Posterior vena cava (tissue), 2 donors: ENCODE results near the gene NOSTRIN. TPM values are rescaled to one million over a fixed set of nuclear protein-coding genes. Genes with fewer than 3 reads are reported as not detected.
"Not testable (repeated sequence)": the region's sequence is repeated elsewhere in the genome, so short reads cannot be mapped to it uniquely, and the experiment has no call there.

Source experiments
- DNase-seq: peaks from one replicate; pipeline ENCODE4 v3.0.0-alpha.2; 2020; ENCODE audit warnings: low spot score
- intact Hi-C, 2 donors: fragments of 100-400 bp; cut with DNase I; formaldehyde crosslinking; loops; one replicate each; pipeline versions ENCODE4 v1.14.1 to v1.14.2; 2022 to 2023
- long read RNA-seq, 2 donors: library from polyadenylated mRNA; unstranded; transcript quantifications; one replicate each; pipeline ENCODE4 v2.0.0, GENCODE V29; 2020 to 2021
- total RNA-seq, 2 donors: library from RNA; stranded (reverse); fragmentation: NEBNext Ultra II Directional; extraction: Animal tissue kit (Norgen Biotek cat#: 25700); gene quantifications; one replicate each; pipeline ENCODE4 v1.2.1, GENCODE V29; 2021
- donor health status: DM: yes; HTN: yes; CAD: no.
- donor health status: DM: yes; HTN: yes; CAD: no.

Gene NOSTRIN
- total RNA-seq: 10 to 100 TPM; 18.7 to 21.3 TPM
- long read RNA-seq, donor 1, partial matches to known transcripts: 0 of 4 reads
- long read RNA-seq, donor 1, other reads (novel, unspliced or antisense): 1 of 4 reads
- long read RNA-seq, donor 2, transcript NOSTRIN-201 (16 exons, 2,294 nt): major isoform, 17 of 36 reads
- long read RNA-seq, donor 2, partial matches to known transcripts: 7 of 36 reads
- long read RNA-seq, donor 2, other reads (novel, unspliced or antisense): 11 of 36 reads

DNA sequence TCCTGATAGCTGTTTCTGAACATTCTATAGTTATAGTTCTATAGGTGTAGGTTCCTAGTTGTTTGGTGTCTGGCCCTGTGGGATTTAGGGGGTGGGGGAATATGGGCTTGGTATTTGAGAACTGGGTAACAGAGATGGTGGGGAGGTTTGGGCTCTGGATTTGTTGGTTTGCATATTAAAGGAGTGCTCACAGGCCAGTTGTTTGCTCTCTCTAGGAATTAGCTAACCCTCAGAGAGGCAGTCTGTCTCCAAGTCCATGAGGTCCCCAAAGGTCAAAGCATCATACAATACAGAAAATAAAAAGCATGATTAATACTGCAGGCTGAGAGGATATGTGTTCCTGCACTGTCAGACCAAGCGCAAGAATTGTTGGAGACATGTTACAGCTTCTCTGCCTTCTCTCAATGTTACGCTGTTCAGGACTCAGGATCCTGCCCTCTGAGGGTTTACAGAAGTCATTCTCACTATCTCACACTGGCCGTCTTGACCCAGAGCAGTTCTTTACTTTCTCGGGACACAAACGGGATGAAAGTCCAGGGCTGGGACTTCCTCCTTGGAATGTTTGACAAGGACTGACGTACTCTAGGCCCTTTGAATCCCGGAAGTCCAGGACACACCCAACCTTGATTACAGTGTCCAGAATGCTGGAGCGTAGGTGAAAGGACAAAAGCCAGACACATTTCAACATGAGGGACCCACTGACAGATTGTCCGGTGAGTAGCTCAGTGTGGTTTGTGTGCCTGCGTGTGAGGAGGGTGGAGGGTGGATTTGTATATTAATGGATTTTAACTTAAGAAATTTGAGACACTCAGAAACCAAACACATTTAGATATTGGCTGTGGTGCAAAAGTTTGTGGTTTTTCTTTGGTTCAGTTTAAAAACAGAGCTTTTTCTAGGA lies at the start of gene NOSTRIN:
Gene NOSTRIN (plus strand): TSS at position 677 of the 898 bp plus-strand sequence. CDS start 10 bp downstream, at position 687.
- DNase-seq: no peak
- intact Hi-C loops: no loop called here

DNA sequence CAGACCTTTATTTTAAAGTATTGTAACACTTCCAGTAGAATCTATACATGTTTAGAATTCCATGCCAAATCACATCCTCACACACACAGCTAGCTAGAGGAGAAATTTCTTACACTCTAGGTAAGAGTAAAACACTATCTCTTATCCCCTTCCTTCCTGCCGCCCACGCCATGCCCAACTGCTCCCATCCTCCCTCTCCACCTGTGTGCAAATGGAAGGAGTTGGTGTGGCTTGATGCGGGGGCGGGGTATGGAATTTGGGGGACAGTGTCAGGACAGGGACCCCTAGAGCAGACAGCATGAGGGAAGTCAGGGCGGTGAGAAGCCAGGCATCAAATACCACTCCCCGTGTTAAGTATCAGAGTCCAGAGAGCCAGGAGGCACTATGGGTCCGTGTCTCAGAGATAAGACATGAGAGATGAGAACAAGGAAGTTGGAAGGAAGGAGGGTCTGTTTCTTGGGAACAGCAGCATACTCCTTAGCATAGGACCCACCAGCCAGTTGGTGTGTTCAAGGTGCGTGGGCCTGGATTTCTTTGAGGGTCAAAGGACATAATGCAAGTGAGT lies 48.6 kb upstream of the NOSTRIN start:
- DNase-seq: no peak
- intact Hi-C loops: loop anchor here in 1 of 2 donors (10.0 kb wide), 1 partner anchor 409 kb away; no protein-coding TSS in a partner anchor

GRCh38 chr2:168757223-168757622 lies 45.2 kb upstream of the NOSTRIN start:
- no peak for DNase-seq
- intact Hi-C loops: loop anchor here in 1 of 2 donors (10.0 kb wide), 1 partner anchor 412 kb away; no protein-coding TSS in a partner anchor

DNA sequence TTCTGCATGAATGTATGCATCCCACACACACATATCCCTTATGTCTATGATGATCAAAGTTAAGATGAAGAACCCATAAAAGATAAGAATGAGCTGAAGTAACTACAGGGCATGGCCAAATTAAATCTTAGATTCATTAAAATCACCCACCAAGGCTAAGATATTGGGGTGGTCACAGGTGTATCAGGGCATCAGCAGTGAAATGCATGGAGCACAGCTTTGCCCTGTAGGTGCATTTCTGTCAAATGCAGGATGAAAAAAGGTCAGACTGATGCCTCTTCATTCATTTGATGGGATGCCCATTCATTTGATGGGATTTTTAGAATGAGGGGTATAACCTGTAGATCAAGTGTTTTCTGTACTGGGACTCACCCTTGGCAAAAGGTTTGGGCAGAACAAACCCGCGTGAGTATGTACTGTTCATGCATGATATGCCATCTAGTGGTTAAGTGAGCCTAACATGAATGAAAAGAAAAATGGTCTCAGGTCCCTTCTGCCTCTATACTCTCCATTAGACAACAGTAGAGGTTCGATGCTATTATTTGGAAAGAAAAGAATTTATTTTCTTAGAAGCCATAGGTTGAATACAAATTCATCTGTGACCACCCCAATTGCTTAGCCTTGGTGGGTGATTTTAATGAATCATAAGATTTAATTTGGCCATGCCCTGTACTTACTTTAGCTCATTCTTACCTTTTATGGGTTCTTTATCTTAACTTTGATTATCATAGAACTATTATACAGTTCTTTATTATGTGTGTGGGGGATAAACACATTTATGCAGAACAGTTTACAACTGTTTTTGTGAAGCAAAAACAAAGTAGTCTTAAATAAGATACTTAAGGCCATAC lies 43.2 kb upstream of the NOSTRIN start:
- no peak for DNase-seq
- intact Hi-C loops: loop anchor here in 1 of 2 donors (10.0 kb wide), 1 partner anchor 414 kb away; no protein-coding TSS in a partner anchor

- intact Hi-C loops: loop anchor here in 1 of 2 donors (10.0 kb wide), 1 partner anchor 421 kb away; no protein-coding TSS in a partner anchor
- DNase-seq: no peak
These were observed 37.0 kb upstream of the NOSTRIN start for GRCh38 chr2:168765401-168765800.

- DNase-seq: no peak
- intact Hi-C loops: loop anchor here in 1 of 2 donors (1.0 to 10.0 kb wide), 2 partner anchors 21 to 422 kb away; no protein-coding TSS in a partner anchor
These were observed 35.8 kb upstream of the NOSTRIN start for GRCh38 chr2:168766600-168766999.

DNA sequence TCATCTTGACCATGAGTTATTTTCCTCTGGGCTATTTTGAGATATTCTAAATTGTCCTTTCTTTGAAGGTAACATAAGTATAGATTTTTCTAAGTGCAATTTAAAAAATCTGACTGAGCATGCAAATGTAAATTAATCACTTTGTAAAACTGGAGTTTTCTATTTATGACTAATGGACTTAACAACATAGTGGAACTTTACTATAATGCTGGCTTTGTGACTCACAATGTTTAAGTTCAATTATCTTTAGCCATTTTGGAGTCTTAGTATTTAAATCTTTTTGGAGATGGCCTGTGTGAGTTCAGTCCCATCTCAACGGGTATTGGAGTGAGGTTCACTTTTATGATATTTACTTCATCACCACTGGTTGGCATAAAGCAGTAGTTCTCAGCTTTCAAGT lies 35.2 kb upstream of the NOSTRIN start:
- DNase-seq: no peak
- intact Hi-C loops: loop anchor here in 1 of 2 donors (10.0 kb wide), 1 partner anchor 422 kb away; no protein-coding TSS in a partner anchor

DNA sequence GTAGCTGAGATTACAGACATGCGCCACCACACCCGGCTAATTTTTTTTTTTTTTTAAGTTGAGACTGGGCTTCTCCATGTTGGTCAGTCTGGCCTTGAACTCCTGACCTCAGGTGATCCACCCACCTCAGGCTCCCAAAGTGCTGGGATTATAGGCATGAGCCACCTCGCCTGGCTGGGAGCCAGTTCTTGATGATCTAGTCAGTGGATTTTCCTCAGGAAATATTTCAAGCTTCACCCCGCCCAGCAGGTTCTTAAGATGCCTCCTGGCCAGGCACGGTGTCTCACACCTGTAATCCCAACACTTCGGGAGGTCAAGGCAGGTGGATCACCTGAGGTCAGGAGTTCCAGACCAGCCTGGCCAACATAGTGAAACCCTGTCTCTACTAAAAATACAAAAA lies 34.1 kb upstream of the NOSTRIN start:
- DNase-seq: not testable (repeated sequence)
- intact Hi-C loops: loop anchor here in 1 of 2 donors (10.0 kb wide), 1 partner anchor 424 kb away; no protein-coding TSS in a partner anchor

DNA sequence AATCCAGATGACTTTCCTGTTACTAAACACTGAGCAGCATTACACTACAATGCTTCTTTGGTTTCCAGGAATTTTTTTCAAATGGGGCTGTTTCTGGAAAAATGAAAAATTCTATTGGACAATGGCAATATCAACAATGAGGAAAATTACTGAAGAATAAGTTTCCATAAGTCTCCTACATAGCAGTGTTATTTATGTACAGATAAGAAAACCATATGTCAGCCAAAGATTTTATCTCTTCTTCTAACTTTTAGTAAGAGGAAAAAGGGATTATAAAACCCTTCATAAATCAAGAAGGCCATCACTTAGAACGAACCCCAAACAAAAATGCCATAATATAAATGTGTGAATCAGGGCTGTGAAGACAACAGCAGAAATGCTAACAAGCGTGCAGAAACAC lies 31.6 kb upstream of the NOSTRIN start:
- no peak for DNase-seq
- intact Hi-C loops: loop anchor here in 1 of 2 donors (5.0 kb wide), 1 partner anchor 177 kb away; no protein-coding TSS in a partner anchor

DNA sequence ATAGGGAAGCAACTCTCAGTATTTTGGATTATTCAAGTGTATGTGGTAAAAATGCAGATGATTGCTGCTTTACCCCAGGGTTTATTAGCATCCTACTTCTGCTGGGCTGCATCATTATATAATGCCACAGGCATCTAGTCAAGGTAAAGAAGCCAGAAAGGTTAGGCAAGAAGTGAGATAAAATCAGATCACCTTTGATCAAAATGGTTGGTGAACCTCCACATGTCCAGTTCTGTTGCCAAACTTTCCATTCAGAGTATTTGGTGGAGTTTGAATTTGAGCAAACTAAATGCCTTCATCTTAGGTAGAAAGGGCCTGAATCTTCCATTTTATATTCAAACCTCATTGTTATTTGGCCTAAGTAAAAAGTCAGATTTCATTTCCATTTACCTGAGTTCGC lies 29.7 kb upstream of the NOSTRIN start:
- intact Hi-C loops: loop anchor here in 1 of 2 donors (5.0 kb wide), 1 partner anchor 175 kb away; no protein-coding TSS in a partner anchor
- no peak for DNase-seq

DNA sequence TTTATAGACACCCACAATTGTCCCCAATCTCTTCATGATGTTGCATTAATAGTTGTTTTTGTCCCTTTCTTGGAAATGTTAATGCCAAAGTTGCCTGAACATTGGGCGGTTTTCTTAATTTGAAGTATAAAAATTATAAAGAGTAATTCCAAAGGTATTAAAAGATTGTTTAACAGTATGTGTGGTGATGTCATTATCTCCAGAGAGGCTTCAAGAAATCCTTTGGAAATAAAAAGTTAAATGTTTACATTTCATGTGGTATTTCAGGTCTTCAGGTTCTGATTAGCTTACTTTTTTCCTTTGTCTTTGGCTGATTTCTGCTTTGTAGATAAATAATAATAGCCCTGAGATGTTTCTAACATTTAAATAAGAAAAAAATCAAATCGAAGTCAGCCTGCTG lies 29.3 kb upstream of the NOSTRIN start:
- intact Hi-C loops: loop anchor here in 1 of 2 donors (5.0 kb wide), 1 partner anchor 174 kb away; no protein-coding TSS in a partner anchor
- DNase-seq: no peak

- intact Hi-C loops: loop anchor here in 1 of 2 donors (1.0 to 5.0 kb wide), 2 partner anchors 39 to 173 kb away; no protein-coding TSS in a partner anchor
- no peak for DNase-seq
These were observed 28.5 kb upstream of the NOSTRIN start for GRCh38 chr2:168773719-168774521.

DNA sequence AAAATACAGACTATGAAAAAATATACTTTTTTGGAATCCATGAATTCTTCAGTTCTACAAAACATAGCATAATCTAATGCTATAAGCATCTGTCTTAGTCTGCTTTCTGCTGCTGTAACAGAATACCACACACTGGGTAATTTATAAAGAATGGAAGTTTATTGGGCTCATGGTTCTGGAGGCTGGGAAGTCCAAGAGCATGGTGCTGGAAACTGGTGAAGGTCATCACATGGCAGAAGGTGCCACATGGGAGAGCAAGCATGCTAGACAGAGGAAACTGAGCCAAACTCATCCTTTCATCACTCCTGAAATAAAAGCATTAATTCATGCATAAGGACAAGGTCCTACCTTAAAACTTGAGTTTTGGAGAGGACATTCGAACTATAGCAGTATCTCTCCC lies 26.6 kb upstream of the NOSTRIN start:
- intact Hi-C loops: no loop called here
- DNase-seq: no peak

DNA sequence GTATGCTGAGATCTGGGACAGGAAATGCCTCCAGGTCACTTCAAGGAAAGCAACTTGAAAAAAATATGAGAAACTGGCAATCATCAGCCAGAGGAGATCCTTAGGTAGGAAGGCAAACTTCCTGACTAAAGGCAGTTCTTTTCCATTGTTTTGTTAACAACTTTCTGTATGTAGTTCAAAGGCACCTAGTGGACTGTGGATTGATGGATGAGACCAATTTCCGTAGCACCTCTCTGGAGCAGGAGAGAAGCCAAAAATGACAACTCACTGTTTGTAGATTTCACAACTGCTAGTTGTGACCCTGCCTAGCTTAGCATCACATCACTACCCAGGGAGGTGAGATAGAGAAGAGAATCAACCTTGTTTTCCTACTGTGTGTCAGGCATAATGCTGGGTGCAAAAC lies 21.8 kb upstream of the NOSTRIN start:
- intact Hi-C loops: no loop called here
- no peak for DNase-seq

DNA sequence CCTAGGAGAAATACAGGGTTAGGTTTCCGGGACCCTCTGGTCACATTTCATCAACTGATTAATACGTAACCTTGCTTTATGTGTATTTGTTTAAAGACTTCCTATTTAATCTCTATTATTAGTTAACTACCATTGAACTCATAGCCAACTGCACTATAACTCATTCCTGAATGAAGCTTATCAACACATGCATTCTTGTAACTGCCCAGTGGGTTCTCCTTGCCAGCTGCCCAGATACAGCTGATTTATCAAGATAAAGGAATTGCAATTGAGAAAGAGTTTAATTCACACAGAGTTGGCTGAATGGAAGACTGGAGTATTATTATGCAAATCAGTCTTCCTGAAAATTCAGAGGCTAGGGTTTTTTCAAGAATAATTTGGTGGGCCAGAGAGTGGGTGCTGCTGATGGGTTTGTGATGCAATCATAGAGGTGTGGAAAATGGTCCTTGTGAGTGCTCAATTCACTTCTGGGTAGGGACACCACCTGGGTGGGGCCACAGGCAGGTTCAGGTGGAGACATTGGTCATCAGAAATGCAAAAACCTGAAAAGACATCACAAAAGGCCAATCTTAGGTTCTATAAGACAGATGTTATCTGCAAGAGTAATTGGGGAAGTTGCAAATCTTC lies 21.1 kb upstream of the NOSTRIN start:
- no peak for DNase-seq
- intact Hi-C loops: no loop called here

DNA sequence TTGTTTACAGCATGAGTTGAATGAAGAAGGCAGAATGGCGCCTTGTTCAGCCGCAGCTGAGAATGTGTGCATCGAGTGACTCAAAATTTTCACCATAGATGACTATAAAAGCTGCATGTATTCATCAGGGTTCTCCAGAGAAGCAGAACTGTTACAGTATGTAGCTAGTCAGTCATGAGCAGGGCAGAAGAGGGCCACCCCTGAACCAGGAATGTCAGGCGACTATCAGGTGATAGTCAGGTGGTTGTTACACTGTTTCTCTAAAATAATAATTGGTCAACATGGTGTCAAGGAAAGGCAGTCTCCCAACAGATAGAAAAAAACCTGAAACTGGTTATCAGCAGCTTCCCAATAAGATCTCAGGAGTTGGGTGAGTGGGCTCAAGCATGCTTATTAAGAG lies 20.2 kb upstream of the NOSTRIN start:
- intact Hi-C loops: no loop called here
- no peak for DNase-seq

GRCh38 chr2:168784993-168785392 lies 17.4 kb upstream of the NOSTRIN start:
- intact Hi-C loops: no loop called here
- DNase-seq: no peak
